Measurements from ENCODE around the gene ACOX3. TPM values are rescaled to one million over a fixed set of nuclear protein-coding genes. Genes with fewer than 3 reads are reported as not detected.

The ACOX3 gene
- total RNA-seq, 1 donor from 2014 or later: 59.7 TPM

- TF ChIP-seq CTCF (IDR thresholded peaks at IDR 0.05; ENCODE audit: unreplicated experiment): no peak
- Mint-ChIP-seq H3K4me1 (peaks cover 8% of the 10 kb centered on the region), H3K36me3 (peaks cover 39% of the 10 kb centered on the region), H3K27me3 (ENCODE audit: low read depth) (no peaks in the 10 kb centered on the region), H3K4me3 (no peak overlapping the region), H3K27ac (no peak overlapping the region), H3K9me3 (peaks cover 5% of the 10 kb centered on the region)
- no peak for DNase-seq (ENCODE audit: low spot score in 2 of 2, unreplicated experiment in 2 of 2)
These were observed 38.3 kb downstream of the ACOX3 start for GRCh38 chr4:8402181-8402597.

- Mint-ChIP-seq H3K4me3 (no peak overlapping the region), H3K27ac (no peak overlapping the region), H3K9me3 (peaks cover 5% of the 10 kb centered on the region), H3K4me1 (peaks cover 8% of the 10 kb centered on the region), H3K27me3 (ENCODE audit: low read depth) (no peaks in the 10 kb centered on the region), H3K36me3 (peaks cover 36% of the 10 kb centered on the region)
- no peak for DNase-seq (ENCODE audit: low spot score in 2 of 2, unreplicated experiment in 2 of 2)
- no peak for TF ChIP-seq CTCF (IDR thresholded peaks at IDR 0.05; ENCODE audit: unreplicated experiment)
These were observed 38.9 kb downstream of the ACOX3 start for GRCh38 chr4:8401665-8402064.

GRCh38 chr4:8400632-8401325 lies 39.7 kb downstream of the ACOX3 start:
- DNase-seq (ENCODE audit: low spot score in 2 of 2, unreplicated experiment in 2 of 2): no peak
- TF ChIP-seq CTCF (IDR thresholded peaks at IDR 0.05; ENCODE audit: unreplicated experiment): no peak
- Mint-ChIP-seq H3K27me3 (ENCODE audit: low read depth) (no peaks in the 10 kb centered on the region), H3K4me1 (peaks cover 8% of the 10 kb centered on the region), H3K9me3 (no peaks in the 10 kb centered on the region), H3K4me3 (no peak overlapping the region), H3K27ac (no peak overlapping the region), H3K36me3 (peaks cover 32% of the 10 kb centered on the region)

GRCh38 chr4:8399298-8399697 lies 41.2 kb downstream of the ACOX3 start:
- Mint-ChIP-seq H3K27me3 (ENCODE audit: low read depth) (no peaks in the 10 kb centered on the region), H3K4me3 (no peak overlapping the region), H3K36me3 (peaks cover 22% of the 10 kb centered on the region), H3K9me3 (no peaks in the 10 kb centered on the region), H3K27ac (no peak overlapping the region), H3K4me1 (peaks cover 11% of the 10 kb centered on the region)
- no peak for TF ChIP-seq CTCF (IDR thresholded peaks at IDR 0.05; ENCODE audit: unreplicated experiment)
- no peak for DNase-seq (ENCODE audit: low spot score in 2 of 2, unreplicated experiment in 2 of 2)

- DNase-seq (ENCODE audit: low spot score in 2 of 2, unreplicated experiment in 2 of 2): no peak
- H3K4me3 Mint-ChIP-seq: no peak overlapping the region
- H3K4me1 Mint-ChIP-seq: peaks cover 17% of the 10 kb centered on the region
- no peak overlapping the region for H3K27ac Mint-ChIP-seq
- peaks cover 28% of the 10 kb centered on the region for H3K36me3 Mint-ChIP-seq
- no peaks in the 10 kb centered on the region for H3K27me3 Mint-ChIP-seq (ENCODE audit: low read depth)
- H3K9me3 Mint-ChIP-seq: no peaks in the 10 kb centered on the region
- no peak for TF ChIP-seq CTCF (IDR thresholded peaks at IDR 0.05; ENCODE audit: unreplicated experiment)
These were observed 42.2 kb downstream of the ACOX3 start for GRCh38 chr4:8398347-8398746.

Measured in mesothelial cell of epicardium (in vitro differentiated cells).